H9 (cell line): ENCODE measurements around the gene IL1R2. TPM values are rescaled to one million over a fixed set of nuclear protein-coding genes. Genes with fewer than 3 reads are reported as not detected.

Experiments used
- DNase-seq: peaks from one replicate; pipeline ENCODE4 v3.0.0-alpha.2; 2017
- H2AFZ ChIP-seq: one replicate; pipeline ENCODE4 v1.6.1; 2013; ENCODE audit warnings: mild to moderate bottlenecking, low read length, control low read depth, moderate library complexity
- H2AK5ac ChIP-seq: 2 replicates; pipeline ENCODE4 v1.6.1; 2013; ENCODE audit warnings: low read length, control low read depth, mixed read lengths; ENCODE audit not compliant: insufficient read length
- H2BK120ac ChIP-seq: one replicate; pipeline ENCODE4 v1.6.1; 2013; ENCODE audit warnings: low read depth, mild to moderate bottlenecking, low read length, control low read depth, inconsistent platforms; ENCODE audit not compliant: poor library complexity, severe bottlenecking
- H2BK12ac ChIP-seq: 2 replicates; pipeline ENCODE4 v1.6.1; 2013; ENCODE audit warnings: low read length, control low read depth, mixed read lengths, low read depth; ENCODE audit not compliant: insufficient read length
- H2BK15ac ChIP-seq: 2 replicates; pipeline ENCODE4 v1.6.1; 2013; ENCODE audit warnings: low read depth, low read length, control low read depth
- H2BK20ac ChIP-seq: one replicate; pipeline ENCODE4 v1.6.1; 2013; ENCODE audit warnings: low read depth, mild to moderate bottlenecking, low read length, control low read depth, inconsistent platforms; ENCODE audit not compliant: poor library complexity, severe bottlenecking
- H2BK5ac ChIP-seq: 2 replicates; pipeline ENCODE4 v1.6.1; 2013; ENCODE audit warnings: low read length, control low read depth, mixed read lengths; ENCODE audit not compliant: insufficient read length
- H3K14ac ChIP-seq: 2 replicates; pipeline ENCODE4 v1.6.1; 2013; ENCODE audit warnings: low read length, control low read depth; ENCODE audit not compliant: insufficient read depth
- H3K18ac ChIP-seq: 2 replicates; pipeline ENCODE4 v1.6.1; 2013; ENCODE audit warnings: low read depth, mild to moderate bottlenecking, mixed read lengths, low read length, control low read depth; ENCODE audit not compliant: insufficient read length
- H3K23ac ChIP-seq: 2 replicates; pipeline ENCODE4 v1.6.1; 2013; ENCODE audit warnings: low read length, control low read depth, mixed read lengths, low read depth; ENCODE audit not compliant: insufficient read length
- H3K23me2 ChIP-seq: 2 replicates; pipeline ENCODE4 v1.6.1; 2013; ENCODE audit warnings: low read depth, mild to moderate bottlenecking, mixed read lengths, low read length, control low read depth; ENCODE audit not compliant: insufficient read length, poor library complexity, severe bottlenecking
- H3K27ac ChIP-seq: 2 replicates; pipeline ENCODE4 v1.5.1; 2013; ENCODE audit warnings: low read length, control low read depth, mixed read lengths, low read depth; ENCODE audit not compliant: insufficient read length
- H3K27me3 ChIP-seq: 2 replicates; pipeline ENCODE4 v1.6.1; 2013; ENCODE audit warnings: low read length, control low read depth, inconsistent platforms; ENCODE audit not compliant: insufficient read depth
- H3K4ac ChIP-seq: 2 replicates; pipeline ENCODE4 v1.6.1; 2013; ENCODE audit warnings: low read depth, mild to moderate bottlenecking, control low read depth, inconsistent platforms, low read length, moderate library complexity
- H3K4me1 ChIP-seq: 2 replicates; pipeline ENCODE4 v1.6.1; 2013; ENCODE audit warnings: low read length, control low read depth, inconsistent platforms; ENCODE audit not compliant: insufficient read depth
- H3K4me2 ChIP-seq: 2 replicates; pipeline ENCODE4 v1.6.1; 2013; ENCODE audit warnings: low read length, control low read depth, mixed read lengths; ENCODE audit not compliant: insufficient read length, insufficient read depth
- H3K56ac ChIP-seq: 2 replicates; pipeline ENCODE4 v1.6.1; 2013; ENCODE audit warnings: low read depth, mild to moderate bottlenecking, mixed read lengths, low read length, control low read depth; ENCODE audit not compliant: insufficient read length
- H3K79me1 ChIP-seq: 2 replicates; pipeline ENCODE4 v1.6.1; 2013; ENCODE audit warnings: low read depth, mild to moderate bottlenecking, moderate library complexity, low read length, control low read depth, inconsistent platforms; ENCODE audit not compliant: insufficient read depth, poor library complexity, severe bottlenecking
- H3K79me2 ChIP-seq: 2 replicates; pipeline ENCODE4 v1.6.1; 2013; ENCODE audit warnings: low read length, control low read depth, inconsistent platforms; ENCODE audit not compliant: insufficient read depth
- H3K9ac ChIP-seq: 2 replicates; pipeline ENCODE4 v1.6.1; 2013; ENCODE audit warnings: low read length, control low read depth, mixed read lengths; ENCODE audit not compliant: insufficient read length; ENCODE audit errors: extremely low read depth
- H3K9me3 ChIP-seq: one replicate; pipeline ENCODE4 v1.6.1; 2013; ENCODE audit warnings: low read depth, low read length, inconsistent platforms; ENCODE audit not compliant: control insufficient read depth
- H3T11ph ChIP-seq: one replicate; pipeline ENCODE4 v1.6.1; 2013; ENCODE audit warnings: mild to moderate bottlenecking, low read length, control low read depth, inconsistent platforms
- H4K20me1 ChIP-seq: one replicate; pipeline ENCODE4 v1.6.1; 2013; ENCODE audit not compliant: control insufficient read depth, insufficient read length, insufficient read depth
- H4K5ac ChIP-seq: 2 replicates; pipeline ENCODE4 v1.6.1; 2013; ENCODE audit warnings: low read depth, mild to moderate bottlenecking, mixed read lengths, low read length, control low read depth; ENCODE audit not compliant: insufficient read length
- H4K8ac ChIP-seq: replicated peaks from 2 replicates; pipeline ENCODE4 v1.6.1; 2013; ENCODE audit warnings: low read length, control low read depth, mixed read lengths, low read depth; ENCODE audit not compliant: insufficient read length
- H4K91ac ChIP-seq: 2 replicates; pipeline ENCODE4 v1.6.1; 2013; ENCODE audit warnings: low read depth, mild to moderate bottlenecking, moderate library complexity, mixed read lengths, low read length, control low read depth; ENCODE audit not compliant: insufficient read length
- H3K27ac Mint-ChIP-seq, 3 experiments: 2 replicates in 2 of 3; 3 replicates in 1 of 3; pipeline ENCODE4 v1.8.0; 2020 to 2021; ENCODE audit warnings: mixed read lengths in 3 of 3, mild to moderate bottlenecking in 1 of 3, moderate library complexity in 1 of 3
- H3K27me3 Mint-ChIP-seq: 2 replicates; pipeline ENCODE4 v1.8.0; 2021; ENCODE audit warnings: low read depth, mild to moderate bottlenecking, moderate library complexity, mixed read lengths
- H3K36me3 Mint-ChIP-seq, 3 experiments: 2 replicates in 2 of 3; 3 replicates in 1 of 3; pipeline ENCODE4 v1.8.0; 2020 to 2021; ENCODE audit warnings: low read depth in 3 of 3, mixed read lengths in 3 of 3; ENCODE audit not compliant: insufficient read depth in 1 of 3
- H3K4me1 Mint-ChIP-seq, 2 experiments: 2 replicates each; pipeline ENCODE4 v1.8.0; 2020; ENCODE audit warnings: mixed read lengths in 2 of 2
- H3K4me3 Mint-ChIP-seq, 2 experiments: 2 replicates in 1 of 2; 3 replicates in 1 of 2; pipeline ENCODE4 v1.8.0; 2020 to 2021; ENCODE audit warnings: mild to moderate bottlenecking in 2 of 2, mixed read lengths in 2 of 2, moderate library complexity in 1 of 2
- H3K9me3 Mint-ChIP-seq, 2 experiments: 2 replicates in 1 of 2; 3 replicates in 1 of 2; pipeline ENCODE4 v1.8.0; 2020; ENCODE audit warnings: mild to moderate bottlenecking in 2 of 2, mixed read lengths in 2 of 2, moderate library complexity in 1 of 2
- CTCF ChIP-seq: fragments of 200-600 bp; sonication (generic); conservative IDR thresholded peaks from 3 replicates; pipeline ENCODE4 v1.8.0; 2021; ENCODE audit warnings: antibody characterized with exemption, mild to moderate bottlenecking
- WGBS: extraction: QIAGEN DNeasy Blood & Tissue Kit; methylation state at CpG from one replicate; pipeline ENCODE4 v1.1.7; 2013; ENCODE audit warnings: missing lambda C conversion rate, low lambda C conversion rate, mixed read lengths; ENCODE audit not compliant: insufficient read length; ENCODE audit errors: extremely low coverage; 5-methylcytosine and 5-hydroxymethylcytosine counted together
- total RNA-seq: library from RNA; stranded (reverse); gene quantifications from 2 replicates; pipeline ENCODE4 v1.2.1, GENCODE V29; 2021

The IL1R2 gene
- total RNA-seq, 1 experiment from 2014 or later: not detected

GRCh38 chr2:101947374-101947773 lies 44.4 kb upstream of the IL1R2 start:
- WGBS: no CpG with 5 or more reads among the region's 3 CpGs
- Histone ChIP-seq H3K27me3 (no peaks in the 10 kb centered on the region), H3K9ac (no peak overlapping the region), H3K27ac (no peak overlapping the region), H2BK20ac (no peak overlapping the region), H3K23me2 (no peaks in the 10 kb centered on the region), H3K56ac (no peak overlapping the region), H2AK5ac (no peak overlapping the region), H4K20me1 (no peaks in the 10 kb centered on the region), H3K79me2 (no peaks in the 10 kb centered on the region), H3K4me2 (no peak overlapping the region), H4K5ac (no peak overlapping the region), H3K18ac (no peak overlapping the region), H3K23ac (no peak overlapping the region), H3T11ph (no peak overlapping the region), H3K4me1 (no peaks in the 10 kb centered on the region), H4K91ac (no peak overlapping the region), H2BK120ac (no peak overlapping the region), H3K9me3 (no peaks in the 10 kb centered on the region), H3K4ac (no peak overlapping the region), H2BK15ac (no peak overlapping the region), H2BK5ac (no peak overlapping the region), H3K79me1 (no peaks in the 10 kb centered on the region), H3K14ac (no peak overlapping the region), H2AFZ (no peak overlapping the region), H2BK12ac (no peak overlapping the region), H4K8ac (no peak overlapping the region)
- no peak for DNase-seq
- peaks cover 0 to 3% of the 10 kb centered on the region in 2 experiments; a peak in 1 of 4 replicates for H3K4me1 Mint-ChIP-seq
- H3K27me3 Mint-ChIP-seq: peaks cover 2% of the 10 kb centered on the region
- H3K27ac Mint-ChIP-seq: no peak overlapping the region
- TF ChIP-seq CTCF: no peak
- peaks cover 0 to 4% (median 2%) of the 10 kb centered on the region in 3 experiments; a peak in 1 of 7 replicates for H3K36me3 Mint-ChIP-seq
- peaks cover 3 to 10% of the 10 kb centered on the region in 2 experiments for H3K9me3 Mint-ChIP-seq
- no peak overlapping the region for H3K4me3 Mint-ChIP-seq
